Heart right ventricle (tissue), 16 donors: ENCODE results near the gene UBAC2. TPM values are rescaled to one million over a fixed set of nuclear protein-coding genes. Genes with fewer than 3 reads are reported as not detected.

Experiments used
- ATAC-seq, 8 donors: fragments of 200-7000 bp; cut with Tn5 transposase; one replicate each; pipeline ENCODE4 v1.9.1; 2020; ENCODE audit warnings: mild to moderate bottlenecking in 8 of 8, moderate library complexity in 8 of 8, moderate number of reproducible peaks in 1 of 8
- DNase-seq, 2 donors: peaks; one replicate each; pipeline ENCODE4 v3.0.0-alpha.2; 2020
- H3K27ac ChIP-seq, 10 donors: fragments of 200-600 bp; sonication (generic) in 2 of 10; one replicate each; pipeline versions ENCODE4 v1.5.0 to v1.8.0; 2020 to 2022; ENCODE audit warnings: mild to moderate bottlenecking in 3 of 10
- H3K27me3 ChIP-seq, 7 donors: fragments of 200-600 bp; one replicate each; pipeline ENCODE4 v1.8.0; 2021 to 2022; ENCODE audit warnings: mild to moderate bottlenecking in 2 of 7
- H3K36me3 ChIP-seq, 9 donors: fragments of 200-600 bp; sonication (generic) in 1 of 9; one replicate each; pipeline versions ENCODE4 v1.5.0 to v1.8.0; 2020 to 2022; ENCODE audit warnings: mild to moderate bottlenecking in 2 of 9
- H3K4me1 ChIP-seq, 9 donors: fragments of 200-600 bp; sonication (generic) in 1 of 9; one replicate each; pipeline versions ENCODE4 v1.5.0 to v1.8.0; 2020 to 2022; ENCODE audit warnings: mild to moderate bottlenecking in 4 of 9
- H3K4me3 ChIP-seq, 10 donors: fragments of 200-600 bp; sonication (generic) in 2 of 10; one replicate each; pipeline versions ENCODE4 v1.5.0 to v1.8.0; 2020 to 2022; ENCODE audit warnings: mild to moderate bottlenecking in 7 of 10, moderate library complexity in 2 of 10
- H3K9me3 ChIP-seq, 11 donors: fragments of 200-600 bp in 10 of 11; sonication (generic) in 2 of 11; one replicate each; pipeline versions ENCODE4 v1.5.0 to v1.8.0; 2013 to 2022; ENCODE audit warnings: mild to moderate bottlenecking in 2 of 11, control low read depth in 1 of 11, moderate library complexity in 1 of 11
- CTCF ChIP-seq, 9 donors: fragments of 200-600 bp; sonication (generic) in 2 of 9; IDR thresholded peaks; one replicate each; pipeline versions ENCODE4 v1.5.0 to v1.8.0; 2021 to 2022; ENCODE audit warnings: antibody characterized with exemption in 9 of 9, mild to moderate bottlenecking in 5 of 9, moderate library complexity in 1 of 9
- WGBS, 2 donors: extraction: QIAGEN DNeasy Blood & Tissue Kit; methylation state at CpG; one replicate each; pipeline ENCODE4 v1.1.7; 2013; ENCODE audit warnings: inconsistent platforms in 1 of 2; 5-methylcytosine and 5-hydroxymethylcytosine counted together
- intact Hi-C, 10 donors: fragments of 100-400 bp; cut with DNase I; formaldehyde crosslinking; loops; one replicate each; pipeline versions ENCODE4 v1.11.1 to v1.14.2; 2022
- polyA plus RNA-seq, 2 donors: library from polyadenylated mRNA; stranded (reverse); fragments of 200-250 nt; gene quantifications; one replicate each; pipeline ENCODE4 v1.2.3, GENCODE V29; 2013
- total RNA-seq, 10 donors: library from RNA; stranded (reverse); fragmentation: NEBNext Ultra II Directional in 3 of 10; extraction: Animal tissue kit (Norgen Biotek cat#: 25700) in 3 of 10; gene quantifications; one replicate each; pipeline versions ENCODE4 v1.2.1 to v1.2.4, GENCODE V29; 2021 to 2023
- donor health status: Arrhythmogenic right ventricular cardiomyopathy.
- donor health status: ischemic (EF 13 %, LVEDD 7.1; RV severe dilation, severe dysfunction).
- donor health status: healthy with polysubstance abuse.
- donor health status: DM: no; HTN: yes; CAD: no.
- donor health status: DM: no; HTN: no; CAD: no.
- donor health status: ischemic (EF 25% LVEDD 6.9; RV normal size, moderate dysfunction).
- donor health status: ischemic (EF 25% LVEDD 5.7; RV mildly dilated, moderate dysfunction).
- donor health status: healthy.
- donor health status: DM: yes; HTN: yes; CAD: no.
- donor health status: Ischemic cardiomyopathy.
- donor health status: ischemic (EF 35%, LVEDD 5.7; RV mildly dilated, moderate dysfunction).
- donor health status: nonischemic (EF 11% LVEDD 7.7; RV severe dilation, severe dysfunction).
- donor health status: DM: yes; HTN: yes; CAD: no.
- donor health status: PGD.
- donor health status: ischemic (EF 29% LVEDD 5.4; RV normal size, mild dysfunction).
- donor health status: nonischemic (EF 23%, LVEDD 6.1; RV moderate dilation, normal function).

Gene UBAC2
- total and polyA plus RNA-seq, 12 donors: 31.8 to 60.4 (median 47.0) TPM

- Histone ChIP-seq H3K27ac (peak overlapping the region in 1 of 10 donors; percentile 79), H3K4me3 (no peak overlapping the region), H3K27me3 (no peaks in the 10 kb centered on the region), H3K36me3 (peaks cover 0 to 10% (median 0%) of the 10 kb centered on the region in 9 donors), H3K4me1 (peaks cover 0 to 95% (median 0%) of the 10 kb centered on the region in 9 donors), H3K9me3 (no peaks in the 10 kb centered on the region)
- intact Hi-C loops: no loop called here
- DNase-seq (no peak), ATAC-seq (no peak)
- no peak for TF ChIP-seq CTCF (IDR thresholded peaks at IDR 0.05)
- WGBS, 2 donors: 93 to 94% methylated on average over 2 of the region's 2 CpGs
Measured at GRCh38 chr13:99298056-99298455, 97.4 kb downstream of the UBAC2 start.

- Histone ChIP-seq H3K27ac (peak overlapping the region in 1 of 10 donors; percentile 89), H3K4me1 (peaks cover 0 to 97% (median 0%) of the 10 kb centered on the region in 9 donors), H3K9me3 (no peaks in the 10 kb centered on the region), H3K4me3 (no peak overlapping the region), H3K36me3 (peaks cover 0 to 10% (median 0%) of the 10 kb centered on the region in 9 donors), H3K27me3 (no peaks in the 10 kb centered on the region)
- WGBS, 2 donors: 92 to 94% methylated on average over 4 of the region's 4 CpGs
- intact Hi-C loops: no loop called here
- ATAC-seq: no peak
- DNase-seq: no peak
- no peak for TF ChIP-seq CTCF (IDR thresholded peaks at IDR 0.05)
Measured at GRCh38 chr13:99299256-99299919, 98.7 kb downstream of the UBAC2 start.

- ATAC-seq (no peak), DNase-seq (no peak)
- TF ChIP-seq CTCF (IDR thresholded peaks at IDR 0.05): no peak
- H3K4me3 ChIP-seq: no peak overlapping the region
- 85% methylated on average over 4 of the region's 4 CpGs for WGBS, 2 donors
- H3K9me3 ChIP-seq: no peaks in the 10 kb centered on the region
- peaks cover 0 to 92% (median 0%) of the 10 kb centered on the region in 9 donors for H3K4me1 ChIP-seq
- H3K27ac ChIP-seq: peak overlapping the region in 1 of 10 donors; percentile 89
- intact Hi-C loops: no loop called here
- peaks cover 0 to 10% (median 0%) of the 10 kb centered on the region in 9 donors for H3K36me3 ChIP-seq
- no peaks in the 10 kb centered on the region for H3K27me3 ChIP-seq
Measured at GRCh38 chr13:99299920-99300341, 99.3 kb downstream of the UBAC2 start.

- Histone ChIP-seq H3K9me3 (no peaks in the 10 kb centered on the region), H3K27ac (peak overlapping the region in 1 of 10 donors; percentile 89), H3K4me1 (peaks cover 0 to 79% (median 0%) of the 10 kb centered on the region in 9 donors), H3K36me3 (peaks cover 0 to 17% (median 0%) of the 10 kb centered on the region in 9 donors), H3K27me3 (no peaks in the 10 kb centered on the region), H3K4me3 (no peak overlapping the region)
- 92 to 93% methylated on average over 7 of the region's 7 CpGs for WGBS, 2 donors
- TF ChIP-seq CTCF (IDR thresholded peaks at IDR 0.05): no peak
- ATAC-seq: no peak
- DNase-seq: no peak
- intact Hi-C loops: no loop called here
Measured at GRCh38 chr13:99301056-99301838, 100.6 kb downstream of the UBAC2 start.
